GM19468 (cell line): ENCODE measurements around the gene NDUFV3.
"Not testable (repeated sequence)": the region's sequence is repeated elsewhere in the genome, so short reads cannot be mapped to it uniquely, and the experiment has no call there.

Experiments used
- ATAC-seq: cut with Tn5 transposase; IDR thresholded peaks from one replicate; pipeline ENCODE4 v1.9.1; 2021; ENCODE audit warnings: mild to moderate bottlenecking, moderate library complexity, moderate number of reproducible peaks; ENCODE audit not compliant: unreplicated experiment; ENCODE audit errors: extremely low read depth

The NDUFV3 gene

DNA sequence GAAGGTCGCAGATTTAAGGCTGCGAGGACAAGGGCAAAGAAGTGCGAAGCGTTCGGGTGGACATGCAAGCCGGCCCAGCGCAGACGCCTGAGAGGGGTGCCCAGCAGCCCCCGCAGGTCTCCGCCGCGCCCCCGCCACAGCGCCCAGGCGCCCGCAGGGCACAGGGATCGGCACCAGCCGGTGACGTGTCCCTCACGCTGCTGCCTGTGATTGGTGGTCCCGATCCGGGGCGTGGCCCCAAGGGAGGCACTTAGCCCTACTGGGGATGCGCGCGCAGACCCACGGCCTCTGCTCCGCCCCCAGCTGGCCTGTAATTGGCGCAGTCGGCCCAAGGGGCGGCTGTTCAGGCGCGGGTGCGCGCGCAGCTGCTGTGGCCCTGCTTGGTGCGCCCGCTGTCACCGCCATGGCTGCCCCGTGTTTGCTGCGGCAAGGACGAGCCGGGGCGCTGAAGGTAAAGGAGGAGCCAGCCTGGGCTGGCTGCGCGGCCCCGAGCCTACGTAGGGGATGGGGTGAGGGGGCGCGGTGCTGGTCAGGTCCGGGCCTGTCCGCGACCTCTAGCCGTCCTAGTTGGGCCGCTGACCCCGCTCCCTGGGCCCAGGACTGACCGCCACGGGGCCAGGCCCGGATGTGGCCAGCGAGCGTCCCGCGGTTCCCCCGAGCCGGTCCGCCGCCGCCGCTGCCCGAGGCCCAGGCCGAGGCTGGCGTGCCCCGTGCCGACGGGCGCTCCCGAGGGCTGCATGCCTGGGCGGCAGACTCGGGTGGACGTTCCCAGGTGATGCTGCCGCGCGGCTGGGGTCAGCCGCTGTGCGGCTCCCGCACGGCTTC lies at the start of gene NDUFV3:
NDUFV3 (plus strand) TSS at position 379 of the 825 bp plus-strand sequence; CDS start at position 404, 25 bp downstream.
- ATAC-seq = peak; percentile 87

DNA sequence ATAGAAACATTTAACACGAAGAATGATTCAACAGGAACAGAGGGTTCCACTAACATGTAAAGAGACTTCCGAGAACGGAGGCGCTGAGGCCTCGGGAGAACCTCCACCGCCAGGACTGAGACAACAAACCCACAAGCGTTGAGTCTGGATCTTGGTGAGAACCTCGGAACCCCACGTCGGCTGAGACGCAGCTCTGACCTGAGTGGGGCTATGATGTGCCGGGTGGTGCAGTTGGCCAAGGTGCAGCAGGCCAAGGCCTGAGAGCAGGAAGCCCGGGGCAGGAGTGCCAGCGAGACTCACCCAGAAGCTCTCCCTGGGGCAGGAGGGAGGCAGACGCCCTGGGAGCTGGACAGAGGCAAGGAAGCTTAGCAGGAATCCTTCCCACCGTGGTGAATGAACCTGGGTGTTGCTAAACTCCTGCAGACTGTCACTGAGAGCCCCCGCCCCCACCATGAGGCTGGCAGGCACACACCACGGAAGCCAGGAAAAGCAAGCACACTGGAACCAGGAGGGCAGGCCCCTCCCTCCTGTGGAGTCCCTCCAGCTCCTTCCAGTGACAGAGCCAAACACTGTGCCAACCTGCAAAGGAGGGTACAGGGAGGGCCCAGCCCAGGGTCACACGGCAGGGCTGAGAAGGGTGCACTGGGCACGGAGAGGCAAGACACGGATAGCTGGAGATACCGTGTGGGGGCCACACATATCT lies 48.5 kb upstream of the NDUFV3 start:
- no peak for ATAC-seq

DNA sequence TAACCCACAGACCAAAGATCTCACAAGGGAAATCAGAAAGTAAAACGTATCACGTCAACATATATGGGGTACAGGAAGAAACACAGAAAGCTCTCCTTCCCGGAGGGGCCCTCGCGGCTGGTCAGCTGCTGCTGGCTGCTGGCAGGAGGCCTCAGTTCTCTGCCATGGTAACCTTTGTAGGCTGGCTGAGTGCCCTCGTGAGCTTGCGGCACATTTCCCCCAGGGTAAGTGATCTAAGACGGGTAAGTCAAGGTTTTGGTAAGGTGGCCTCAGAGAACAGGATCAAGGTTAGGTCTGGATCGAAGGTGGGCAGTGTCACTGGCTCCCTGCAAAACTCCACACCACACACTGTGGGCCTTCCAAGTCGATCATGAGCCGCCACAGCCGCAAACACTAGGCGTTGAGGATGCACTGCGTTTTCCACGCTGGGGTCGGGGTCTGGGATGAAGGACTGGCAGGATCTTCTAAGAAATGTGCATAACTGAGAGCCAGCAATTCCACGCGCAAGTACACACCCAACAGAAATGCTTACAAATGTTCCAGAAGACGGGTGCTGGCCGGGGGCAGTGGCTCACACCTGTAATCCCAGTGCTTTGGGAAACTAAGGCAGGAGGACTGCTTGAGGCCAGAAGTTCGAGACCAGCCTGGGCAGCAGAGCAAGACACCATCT lies 47.7 kb upstream of the NDUFV3 start:
- ATAC-seq = no peak

DNA sequence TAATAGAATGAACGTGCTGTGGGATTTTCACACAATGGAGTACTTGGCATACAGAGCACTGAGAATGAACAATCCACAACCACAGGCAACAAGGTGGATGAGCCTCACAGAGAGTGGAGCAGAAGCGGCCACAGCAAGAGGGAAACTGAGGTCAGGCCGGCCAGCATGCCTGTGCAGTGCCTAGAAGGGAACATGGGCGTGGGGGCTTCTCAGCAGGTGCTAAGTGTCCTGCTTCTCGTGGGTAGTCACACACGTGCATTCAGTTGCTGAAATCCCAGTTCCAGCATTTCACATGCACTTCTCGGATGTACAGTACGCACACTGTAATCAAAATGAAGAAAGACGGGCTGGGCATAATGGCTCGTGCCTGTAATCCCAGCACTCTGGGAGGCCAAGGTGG lies 46.9 kb upstream of the NDUFV3 start:
- ATAC-seq = no peak

DNA sequence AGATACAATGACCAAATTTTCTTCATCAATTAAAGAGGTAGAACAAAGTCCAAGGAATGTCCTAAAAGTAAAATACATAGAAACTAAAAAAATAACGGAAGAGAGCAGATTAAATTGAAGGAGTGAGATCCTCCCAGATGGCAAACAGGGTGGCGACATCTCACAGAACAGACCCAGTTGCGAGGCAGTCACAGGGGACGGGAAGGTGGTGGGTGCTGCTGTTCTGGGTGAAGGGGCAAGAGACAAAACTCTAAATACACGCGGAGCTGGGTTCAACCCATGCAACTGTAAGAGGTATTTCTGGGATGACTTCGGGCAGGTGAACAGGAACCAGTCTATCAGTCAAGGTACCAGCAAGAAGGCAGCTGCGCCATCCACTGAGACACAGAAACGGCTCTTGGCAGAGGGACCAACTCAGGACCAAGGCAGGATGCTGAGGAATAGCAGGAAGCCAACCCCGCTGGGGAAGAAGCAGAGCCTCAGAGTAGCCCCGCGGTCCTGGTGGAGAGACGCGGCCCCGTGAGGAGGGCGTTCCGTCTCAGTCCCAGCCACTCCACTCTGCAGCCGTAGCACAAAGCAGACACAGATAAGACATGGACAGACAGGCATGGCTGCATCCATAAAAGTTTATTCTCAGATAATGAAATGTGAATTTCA lies 45.9 kb upstream of the NDUFV3 start:
- ATAC-seq = no peak

DNA sequence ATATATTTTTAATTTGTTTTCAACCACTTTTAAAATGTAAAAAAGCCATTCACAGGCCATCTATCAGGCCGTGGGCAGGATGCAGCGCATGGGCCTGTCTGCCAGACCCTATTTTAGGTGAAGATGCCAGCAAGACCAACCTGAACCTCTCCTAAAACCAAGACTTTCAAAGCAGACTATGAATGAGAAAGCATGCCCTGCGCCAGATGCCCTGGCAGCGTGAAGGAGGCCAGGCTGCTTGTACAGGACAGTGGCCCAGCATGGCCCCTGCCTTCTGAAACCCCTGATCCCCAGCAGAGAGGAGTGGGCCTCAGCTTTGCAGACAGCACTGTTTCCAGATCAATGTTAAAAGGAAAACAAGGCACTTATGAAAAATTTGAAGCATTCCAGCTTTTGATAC lies 45.4 kb upstream of the NDUFV3 start:
- no peak for ATAC-seq

DNA sequence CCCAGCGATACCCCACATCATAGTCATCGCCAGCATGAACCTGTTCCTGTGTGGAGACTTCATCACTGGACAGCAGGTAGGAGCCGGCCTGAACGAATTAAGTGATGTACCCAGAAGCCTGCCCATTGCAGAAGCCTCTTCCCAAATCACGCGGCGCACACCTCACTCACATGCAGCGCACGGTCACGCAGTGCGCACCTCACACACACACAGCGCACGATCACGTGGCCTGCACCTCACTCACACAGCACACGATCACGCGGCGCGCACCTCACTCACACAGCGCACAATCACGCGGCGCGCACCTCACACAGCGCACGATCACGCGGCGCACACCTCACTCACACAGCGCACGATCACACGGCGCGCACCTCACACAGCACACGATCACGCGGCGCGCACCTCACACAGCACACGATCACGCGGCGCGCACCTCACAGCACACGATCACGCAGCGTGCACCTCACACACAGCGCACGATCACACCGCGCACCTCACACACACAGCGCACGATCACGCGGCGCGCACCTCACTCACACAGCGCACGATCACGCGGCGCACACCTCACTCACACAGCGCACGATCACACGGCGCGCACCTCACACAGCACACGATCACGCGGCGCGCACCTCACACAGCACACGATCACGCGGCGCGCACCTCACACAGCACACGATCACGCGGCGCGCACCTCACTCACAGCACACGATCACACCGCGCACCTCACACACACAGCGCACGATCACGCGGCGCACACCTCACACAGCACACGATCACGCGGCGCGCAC lies 44.8 kb upstream of the NDUFV3 start:
- not testable (repeated sequence) for ATAC-seq

DNA sequence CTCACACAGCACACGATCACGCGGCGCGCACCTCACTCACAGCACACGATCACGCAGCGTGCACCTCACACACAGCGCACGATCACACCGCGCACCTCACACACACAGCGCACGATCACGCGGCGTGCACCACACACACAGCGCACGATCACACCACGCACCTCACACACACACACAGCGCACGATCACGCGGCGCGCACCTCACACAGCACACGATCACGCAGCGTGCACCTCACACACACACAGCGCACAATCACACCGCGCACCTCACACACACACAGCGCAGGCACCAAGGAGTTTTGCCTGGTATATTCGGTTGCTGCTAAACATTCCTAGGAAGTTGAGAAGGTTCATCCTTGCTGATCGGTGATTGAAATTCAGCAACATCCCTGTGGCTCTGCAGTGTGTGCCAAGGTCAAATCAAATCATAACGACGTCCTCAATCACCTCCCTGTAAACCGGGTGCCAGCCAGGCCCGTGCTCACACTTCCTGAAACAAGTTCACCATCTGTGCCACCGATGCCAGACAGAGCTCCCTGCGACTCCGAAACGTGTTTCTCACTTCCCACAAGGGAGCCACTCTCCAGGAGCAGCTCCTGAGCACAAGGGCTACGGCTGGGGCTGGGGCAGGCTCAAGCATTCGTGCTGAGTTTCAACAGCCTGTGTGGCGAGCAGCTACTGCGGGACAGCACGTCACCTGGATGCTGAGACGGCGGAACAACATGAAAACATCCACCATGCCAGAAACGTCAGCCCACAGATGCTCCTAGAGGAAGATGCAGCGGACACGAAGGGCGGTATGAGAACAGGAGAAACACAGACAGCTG lies 44.0 kb upstream of the NDUFV3 start:
- ATAC-seq = no peak

DNA sequence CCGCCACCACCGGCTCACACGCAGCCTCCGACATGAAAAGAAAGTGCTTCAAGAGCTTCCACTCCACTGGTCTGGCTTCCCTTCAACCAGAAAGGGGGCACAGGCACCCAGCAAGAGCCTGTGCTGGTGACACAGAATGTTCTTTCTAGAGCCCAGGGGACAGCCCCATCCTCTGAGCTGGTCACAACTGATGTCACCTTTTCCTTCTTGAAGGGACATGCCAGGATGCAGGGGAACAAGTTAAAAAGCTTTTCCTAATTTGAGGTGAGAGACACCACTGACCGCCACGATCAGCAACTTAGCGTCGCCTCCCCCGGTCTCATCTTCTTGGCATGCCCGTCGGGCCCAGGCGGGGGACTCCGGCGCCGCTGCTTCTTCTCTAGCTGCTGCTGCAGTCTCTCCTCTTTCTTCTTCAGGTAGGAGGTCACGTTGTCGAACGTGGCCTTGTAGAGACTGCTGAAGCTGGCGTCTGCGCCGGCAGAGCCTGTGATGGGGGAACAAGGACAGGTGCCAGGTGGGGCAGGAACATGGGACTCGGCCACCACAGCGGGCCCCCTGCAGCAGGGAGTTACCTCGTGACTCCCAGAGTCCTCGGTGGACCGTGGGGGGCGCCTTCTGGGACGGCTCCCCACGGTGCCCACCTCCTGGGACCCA lies 43.2 kb upstream of the NDUFV3 start:
- ATAC-seq = no peak

DNA sequence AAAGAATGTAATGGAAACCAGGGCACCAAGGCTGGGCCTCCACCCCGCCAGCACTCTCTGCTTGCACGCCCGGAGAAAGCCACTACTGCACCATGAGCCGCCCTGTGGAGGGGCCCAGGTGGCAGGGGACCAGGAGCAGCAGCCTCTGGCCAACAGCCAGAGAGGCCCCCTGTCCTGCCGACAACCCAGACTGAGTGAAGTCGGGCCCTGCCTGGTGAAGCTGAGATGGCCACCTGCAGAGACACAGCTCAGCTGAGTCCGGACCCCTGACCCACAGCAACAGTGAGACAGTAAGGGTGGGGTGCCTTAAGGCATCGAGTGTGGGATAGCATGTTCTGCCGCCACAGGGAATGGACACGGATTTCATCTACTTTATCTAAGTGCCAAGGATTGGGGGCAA lies 42.6 kb upstream of the NDUFV3 start:
- ATAC-seq = no peak

DNA sequence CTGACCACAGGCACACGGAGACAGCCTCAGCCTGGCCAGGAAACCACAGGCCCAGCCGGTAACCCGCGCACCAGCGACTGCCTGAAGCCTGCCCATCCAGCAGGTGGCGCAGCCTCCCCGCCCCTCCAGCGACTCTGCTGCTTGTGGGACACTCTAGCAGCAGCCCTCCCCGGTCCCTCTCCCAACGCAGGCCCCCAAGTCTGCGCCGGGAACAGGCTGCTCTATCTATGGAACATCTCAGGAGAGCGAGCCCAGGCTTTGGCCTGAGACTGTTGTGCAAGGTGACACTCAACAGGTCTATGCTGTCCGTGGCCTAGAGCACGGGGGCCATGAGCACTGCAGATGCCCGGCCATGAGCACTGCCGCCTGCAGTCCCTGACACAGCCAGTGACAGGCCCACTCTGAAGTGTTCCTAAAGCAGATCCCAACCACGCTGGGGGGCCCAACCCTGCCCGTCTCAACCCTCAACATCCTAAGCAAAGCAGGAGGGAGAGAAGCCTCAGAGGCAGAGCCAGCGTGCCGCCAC lies 42.2 kb upstream of the NDUFV3 start:
- ATAC-seq = no peak

DNA sequence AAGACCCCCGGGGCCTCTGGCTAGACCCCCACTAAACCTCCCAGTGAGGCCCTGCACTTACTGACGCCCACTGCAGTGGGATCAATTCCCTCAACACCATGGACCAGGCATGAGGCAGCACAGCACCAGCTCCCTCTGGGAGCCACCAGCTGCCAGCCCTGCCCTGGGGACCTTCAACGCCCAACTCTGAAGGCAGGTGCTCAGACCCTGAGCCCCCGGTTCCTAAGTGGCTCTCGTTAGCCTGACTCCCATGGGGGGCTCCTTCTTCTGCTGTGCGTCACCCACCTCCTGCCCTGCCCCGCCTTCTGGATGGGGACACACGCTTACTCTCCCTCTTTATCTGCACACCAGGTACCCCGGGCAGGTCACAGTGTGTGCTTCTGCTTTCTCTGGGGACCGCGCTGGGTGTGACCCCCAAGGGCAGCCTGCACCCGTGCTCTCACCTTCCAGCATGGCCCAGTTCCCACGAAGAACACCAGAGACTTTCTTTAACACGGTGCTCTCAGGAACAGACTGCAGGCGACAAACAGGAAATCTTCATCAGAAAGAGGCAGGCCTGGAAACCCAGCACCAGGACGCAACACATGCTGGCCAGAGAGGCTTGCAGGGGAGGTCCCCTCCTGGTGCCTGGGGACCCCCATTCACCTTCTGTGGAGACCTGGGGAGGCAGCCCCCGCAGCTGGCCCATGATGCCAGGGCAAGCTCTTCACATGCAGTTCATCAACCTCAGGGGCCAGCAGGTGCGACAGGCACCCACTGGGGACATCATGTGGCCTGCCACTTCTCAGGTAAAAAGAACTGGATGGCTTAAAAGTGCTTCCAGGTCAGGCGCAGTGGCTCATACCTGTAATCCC lies 41.1 kb upstream of the NDUFV3 start:
- ATAC-seq = no peak

DNA sequence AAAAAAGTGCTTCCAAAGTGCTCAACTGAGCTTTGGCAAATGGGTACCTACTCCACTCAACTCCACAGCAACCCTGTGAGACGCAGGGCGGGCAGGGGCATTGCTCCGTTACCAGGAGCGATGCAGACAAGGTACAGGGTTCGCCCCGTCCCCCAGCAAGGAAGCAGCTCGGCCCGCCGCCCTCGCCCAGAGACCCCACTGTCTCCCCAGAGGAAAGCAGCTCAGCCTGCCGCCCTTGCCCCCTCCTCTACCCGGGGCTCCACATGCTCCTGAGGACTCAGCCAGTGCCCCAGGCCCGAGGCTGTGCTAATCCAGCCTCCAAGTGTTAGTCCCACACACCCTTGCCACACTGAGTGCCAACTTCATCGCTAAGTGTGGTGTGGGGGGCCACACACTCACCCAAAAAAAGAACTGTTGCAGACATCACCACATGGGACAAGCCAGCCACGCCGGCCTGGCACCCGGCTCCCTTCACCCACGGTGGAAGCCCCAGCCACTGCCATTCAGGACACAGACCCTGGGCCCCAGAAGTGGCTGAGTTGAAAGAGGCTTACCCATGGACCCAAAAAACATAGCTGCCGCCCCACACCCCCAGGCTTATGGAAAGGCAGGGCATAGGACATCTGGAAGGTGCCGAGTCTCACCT lies 40.1 kb upstream of the NDUFV3 start:
- ATAC-seq = no peak

DNA sequence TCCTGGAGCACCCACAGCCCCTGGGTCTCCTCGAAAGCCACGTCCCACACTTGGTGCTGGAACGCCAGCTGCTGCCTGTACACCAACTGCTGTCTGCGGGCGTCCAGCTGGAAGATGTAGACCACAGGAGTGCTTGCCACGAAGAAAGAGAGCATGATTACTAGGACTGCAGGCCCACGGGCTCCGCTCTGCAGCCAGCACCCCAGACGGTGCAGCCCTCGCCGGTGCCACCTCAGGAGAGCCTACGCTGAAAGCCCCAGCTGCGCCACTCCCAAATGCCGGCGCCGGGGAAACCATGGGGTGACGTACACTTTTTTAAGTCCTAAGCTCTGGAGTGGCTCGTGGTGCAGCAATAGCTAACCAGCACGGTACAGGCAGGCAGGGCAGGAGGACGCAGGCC lies 39.5 kb upstream of the NDUFV3 start:
- ATAC-seq = no peak

DNA sequence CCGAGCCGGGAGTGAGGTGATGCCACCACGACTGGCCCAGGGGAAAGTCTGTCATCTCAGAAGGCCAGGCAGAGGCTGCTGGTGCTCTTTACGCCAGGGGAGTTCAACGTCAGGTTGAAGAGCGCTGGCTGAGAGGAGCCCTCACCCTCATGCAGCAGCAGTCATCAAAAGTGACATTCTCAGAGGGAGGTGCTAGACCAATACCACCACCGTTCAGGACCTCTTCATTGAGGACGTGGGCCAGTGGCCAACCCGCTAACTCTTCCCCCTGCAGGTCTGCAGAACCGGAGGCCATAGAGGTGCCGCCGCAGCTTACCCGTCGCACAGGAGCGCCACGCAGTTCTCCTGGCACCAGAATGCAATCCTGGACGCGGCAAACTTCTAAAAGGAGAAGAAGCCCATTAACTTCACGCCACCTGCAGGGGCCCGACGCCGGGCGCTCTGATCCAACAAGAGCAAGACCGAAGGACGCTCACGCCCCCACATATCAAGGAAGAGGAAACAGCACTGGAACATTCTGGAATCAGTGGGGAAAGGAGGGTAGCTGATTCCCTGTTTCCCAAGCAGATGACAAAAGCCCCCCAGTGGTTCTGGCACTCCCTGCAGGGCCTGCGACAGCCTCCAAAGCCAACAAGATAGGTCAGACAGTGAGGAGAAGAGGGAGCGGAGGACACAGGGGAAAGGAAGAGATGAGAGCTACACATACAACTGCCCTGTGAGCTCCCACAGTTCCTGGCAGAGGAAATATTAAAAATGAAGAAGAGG lies 38.7 kb upstream of the NDUFV3 start:
- no peak for ATAC-seq
